ENCODE results near the gene GPR108.

Gene GPR108

DNA sequence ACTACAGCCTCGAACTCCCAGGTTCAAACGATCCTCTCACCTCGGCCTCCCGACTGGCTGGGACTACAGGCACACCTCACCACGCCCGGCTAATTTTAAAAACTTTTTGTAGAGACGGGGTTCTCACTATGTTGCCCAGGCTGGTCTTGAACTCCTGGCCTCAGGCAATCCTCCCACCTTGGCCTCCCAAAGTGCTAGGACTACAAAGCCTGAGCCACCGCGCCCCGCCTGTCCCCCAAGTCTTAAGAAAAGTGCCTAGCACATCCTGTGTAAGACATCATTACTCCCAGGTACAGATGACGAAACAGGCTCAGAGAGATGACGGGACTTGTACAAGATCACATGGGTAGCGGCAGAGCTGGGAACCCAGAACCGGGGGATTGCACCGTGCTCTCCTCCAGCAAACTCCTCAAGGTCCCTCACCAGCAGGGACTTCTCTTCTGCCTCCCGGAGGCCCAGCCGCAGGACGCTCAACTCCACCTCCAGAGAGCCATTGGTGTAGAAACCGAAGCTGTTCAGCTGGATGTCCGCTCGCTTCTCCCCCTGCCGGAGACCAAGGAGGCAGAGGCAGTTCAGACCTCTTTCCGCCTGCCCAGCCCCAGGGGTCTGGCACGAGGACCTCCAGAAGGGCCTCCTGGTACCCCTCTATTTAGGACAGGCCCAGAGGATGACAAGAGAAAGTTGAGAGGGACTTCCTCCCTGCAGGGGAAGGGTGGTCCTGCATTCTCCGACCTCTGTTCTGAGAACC is 1.0 kb downstream of the GPR108 start:
- Histone ChIP-seq H3K27me3 (ENCODE audit: insufficient read depth, low read depth) (no peaks in the 10 kb centered on the region), H3K4me3 (IDR thresholded peaks at IDR 0.05; ENCODE audit: insufficient read depth, low read depth, low read length) (no peak overlapping the region), H3K27ac (peak overlapping the region; percentile 54), H3K9ac (peak overlapping the region; percentile 60; the same call in 1 of the 2 replicates), H3K79me2 (ENCODE audit: insufficient read depth, low read depth) (no peaks in the 10 kb centered on the region; the same call in 1 of the 2 replicates), H3K36me3 (ENCODE audit: insufficient read depth) (no peaks in the 10 kb centered on the region), H2AFZ (ENCODE audit: low read depth) (peak overlapping the region; percentile 70), H3K4me2 (peak overlapping the region; percentile 63), H4K20me1 (ENCODE audit: insufficient read depth) (no peaks in the 10 kb centered on the region), H3K4me1 (ENCODE audit: low read depth, poor library complexity, severe bottlenecking) (peaks cover 30% of the 10 kb centered on the region)
- TF ChIP-seq, protein P1, sequence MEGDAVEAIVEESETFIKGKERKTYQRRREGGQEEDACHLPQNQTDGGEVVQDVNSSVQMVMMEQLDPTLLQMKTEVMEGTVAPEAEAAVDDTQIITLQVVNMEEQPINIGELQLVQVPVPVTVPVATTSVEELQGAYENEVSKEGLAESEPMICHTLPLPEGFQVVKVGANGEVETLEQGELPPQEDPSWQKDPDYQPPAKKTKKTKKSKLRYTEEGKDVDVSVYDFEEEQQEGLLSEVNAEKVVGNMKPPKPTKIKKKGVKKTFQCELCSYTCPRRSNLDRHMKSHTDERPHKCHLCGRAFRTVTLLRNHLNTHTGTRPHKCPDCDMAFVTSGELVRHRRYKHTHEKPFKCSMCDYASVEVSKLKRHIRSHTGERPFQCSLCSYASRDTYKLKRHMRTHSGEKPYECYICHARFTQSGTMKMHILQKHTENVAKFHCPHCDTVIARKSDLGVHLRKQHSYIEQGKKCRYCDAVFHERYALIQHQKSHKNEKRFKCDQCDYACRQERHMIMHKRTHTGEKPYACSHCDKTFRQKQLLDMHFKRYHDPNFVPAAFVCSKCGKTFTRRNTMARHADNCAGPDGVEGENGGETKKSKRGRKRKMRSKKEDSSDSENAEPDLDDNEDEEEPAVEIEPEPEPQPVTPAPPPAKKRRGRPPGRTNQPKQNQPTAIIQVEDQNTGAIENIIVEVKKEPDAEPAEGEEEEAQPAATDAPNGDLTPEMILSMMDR (conservative IDR thresholded peaks at IDR 0.05; ENCODE audit: low read depth, low read length) = peak; percentile 49; the same call in 1 of the 2 replicates

DNA sequence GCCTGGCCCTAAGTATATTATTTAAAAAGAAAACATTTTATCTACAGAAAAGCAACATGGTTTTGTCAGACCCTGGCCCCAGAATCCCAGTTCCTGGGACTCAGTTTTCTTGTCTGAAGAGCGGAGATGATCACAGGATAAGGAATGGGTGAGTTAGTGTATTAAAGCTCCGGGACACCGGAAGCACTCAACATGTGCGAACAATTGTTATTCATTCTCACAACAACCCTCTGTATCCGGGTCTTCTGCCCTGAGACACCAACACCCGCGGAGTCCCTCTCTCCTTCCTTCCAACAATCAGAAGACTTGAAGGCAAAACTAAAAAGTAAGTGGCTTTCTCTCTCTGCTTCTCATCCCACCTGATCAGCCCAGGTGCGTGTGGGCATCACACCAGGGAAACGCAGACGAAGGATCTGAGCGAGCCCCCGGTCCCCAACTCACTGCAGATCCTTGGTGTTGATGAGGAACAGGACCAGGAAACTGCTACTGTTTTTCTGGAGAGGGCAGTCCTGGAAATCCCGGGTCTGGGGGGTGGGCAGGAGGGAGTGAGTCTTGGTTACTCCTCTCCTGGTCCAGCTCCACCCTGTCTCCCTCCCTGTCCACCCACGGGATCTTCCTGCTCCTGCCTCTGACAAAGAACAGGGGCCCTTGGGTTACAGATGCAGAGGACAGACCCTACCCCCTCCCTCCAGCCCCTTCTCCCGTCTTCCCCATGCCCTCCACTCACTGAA is 2.0 kb downstream of the GPR108 start:
- H3K79me2 ChIP-seq (ENCODE audit: insufficient read depth, low read depth) = no peaks in the 10 kb centered on the region; the same call in 1 of the 2 replicates
- H3K4me1 ChIP-seq (ENCODE audit: low read depth, poor library complexity, severe bottlenecking) = peaks cover 26% of the 10 kb centered on the region
- H3K27ac ChIP-seq = no peak overlapping the region
- TF ChIP-seq, protein P1 (conservative IDR thresholded peaks at IDR 0.05; ENCODE audit: low read depth, low read length) = no peak
- H3K27me3 ChIP-seq (ENCODE audit: insufficient read depth, low read depth) = no peaks in the 10 kb centered on the region
- H4K20me1 ChIP-seq (ENCODE audit: insufficient read depth) = no peaks in the 10 kb centered on the region
- H3K4me2 ChIP-seq = peak overlapping the region; percentile 63; the same call in 1 of the 2 replicates
- H3K4me3 ChIP-seq (IDR thresholded peaks at IDR 0.05; ENCODE audit: insufficient read depth, low read depth, low read length) = no peak overlapping the region
- no peak overlapping the region for H2AFZ ChIP-seq (ENCODE audit: low read depth)
- no peaks in the 10 kb centered on the region for H3K36me3 ChIP-seq (ENCODE audit: insufficient read depth)
- H3K9ac ChIP-seq = no peak overlapping the region

DNA sequence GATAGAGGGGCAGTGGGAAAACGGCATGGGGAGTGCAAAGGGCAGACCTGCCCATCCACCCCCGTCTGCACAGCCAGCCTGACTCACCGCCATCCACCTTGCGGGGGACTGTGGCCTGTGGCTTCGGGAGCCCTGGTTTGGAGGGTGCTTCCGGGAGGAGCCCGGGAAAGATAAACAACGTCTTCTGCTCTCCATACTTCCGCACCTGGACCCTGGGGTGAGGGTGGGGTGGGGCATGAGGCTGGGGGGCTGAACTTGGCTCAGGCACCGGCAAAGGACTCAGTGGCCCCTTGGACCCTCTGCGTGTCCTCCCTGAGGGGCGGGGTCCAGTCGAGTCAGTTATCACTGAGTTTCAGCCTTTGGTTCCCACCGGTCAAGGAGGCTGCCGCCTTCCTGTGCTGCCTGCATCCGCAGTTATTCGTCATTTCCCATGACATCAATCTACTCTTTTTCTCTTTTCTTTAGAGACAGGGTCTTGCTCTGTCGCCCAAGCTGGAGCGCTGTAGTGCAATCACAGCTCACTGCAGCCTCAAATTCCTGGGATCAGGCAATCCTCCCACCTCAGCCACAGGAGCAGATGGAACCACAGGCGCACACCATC is 3.2 kb downstream of the GPR108 start:
- TF ChIP-seq, protein P1 (conservative IDR thresholded peaks at IDR 0.05; ENCODE audit: low read depth, low read length) = no peak
- no peak overlapping the region for H2AFZ ChIP-seq (ENCODE audit: low read depth)
- H3K9ac ChIP-seq = no peak overlapping the region
- no peaks in the 10 kb centered on the region for H3K27me3 ChIP-seq (ENCODE audit: insufficient read depth, low read depth)
- no peak overlapping the region for H3K4me2 ChIP-seq
- H3K79me2 ChIP-seq (ENCODE audit: insufficient read depth, low read depth) = no peaks in the 10 kb centered on the region; the same call in 1 of the 2 replicates
- H4K20me1 ChIP-seq (ENCODE audit: insufficient read depth) = no peaks in the 10 kb centered on the region
- H3K4me3 ChIP-seq (IDR thresholded peaks at IDR 0.05; ENCODE audit: insufficient read depth, low read depth, low read length) = no peak overlapping the region
- peaks cover 25% of the 10 kb centered on the region for H3K4me1 ChIP-seq (ENCODE audit: low read depth, poor library complexity, severe bottlenecking)
- H3K27ac ChIP-seq = no peak overlapping the region
- H3K36me3 ChIP-seq (ENCODE audit: insufficient read depth) = no peaks in the 10 kb centered on the region

DNA sequence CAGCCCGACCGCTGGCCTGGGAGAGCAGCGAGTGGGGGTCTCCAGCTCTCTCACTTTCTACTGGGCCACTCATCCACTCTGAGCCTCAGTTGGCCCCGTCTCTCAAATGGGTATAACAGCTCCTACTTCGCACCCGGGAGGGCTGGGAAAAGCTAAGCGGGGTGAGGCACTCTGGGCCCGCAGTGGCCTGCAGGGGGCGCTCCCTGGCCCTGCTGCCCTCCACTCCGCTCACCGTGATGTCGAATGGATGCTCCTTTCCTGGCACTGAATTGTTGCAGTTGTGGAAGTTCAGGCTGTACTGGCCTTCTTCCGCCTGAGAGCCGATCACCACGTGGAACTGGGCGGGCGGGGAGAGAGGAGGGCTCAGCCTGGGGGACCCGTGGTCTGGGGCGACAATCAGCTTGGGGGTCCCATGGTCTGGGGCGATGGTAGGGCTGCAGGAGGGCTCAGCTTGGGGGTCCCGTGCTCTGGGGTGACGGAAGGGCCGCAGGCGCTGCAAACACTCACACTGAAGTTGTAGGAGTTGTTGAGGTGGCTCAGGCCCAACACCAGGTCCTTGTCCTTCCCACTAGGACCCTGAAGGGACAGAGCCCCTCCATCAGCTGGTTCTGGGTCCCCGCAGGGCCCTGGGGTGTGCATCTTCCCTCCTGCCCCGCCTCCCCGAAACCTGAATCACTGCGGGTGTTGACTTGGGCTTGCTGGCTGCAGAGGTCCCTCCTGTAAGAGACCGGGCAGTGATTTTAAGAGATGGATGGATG is 3.9 kb downstream of the GPR108 start:
- TF ChIP-seq, protein P1 (conservative IDR thresholded peaks at IDR 0.05; ENCODE audit: low read depth, low read length) = 0 out of 2 replicates have a peak, but pooled peaks have one; percentile 22
- H3K9ac ChIP-seq = no peak overlapping the region
- H2AFZ ChIP-seq (ENCODE audit: low read depth) = no peak overlapping the region
- no peak overlapping the region for H3K4me3 ChIP-seq (IDR thresholded peaks at IDR 0.05; ENCODE audit: insufficient read depth, low read depth, low read length)
- peaks cover 19% of the 10 kb centered on the region for H3K4me1 ChIP-seq (ENCODE audit: low read depth, poor library complexity, severe bottlenecking)
- H3K79me2 ChIP-seq (ENCODE audit: insufficient read depth, low read depth) = no peaks in the 10 kb centered on the region; the same call in 1 of the 2 replicates
- H3K27ac ChIP-seq = no peak overlapping the region
- H3K27me3 ChIP-seq (ENCODE audit: insufficient read depth, low read depth) = no peaks in the 10 kb centered on the region
- H4K20me1 ChIP-seq (ENCODE audit: insufficient read depth) = no peaks in the 10 kb centered on the region
- no peaks in the 10 kb centered on the region for H3K36me3 ChIP-seq (ENCODE audit: insufficient read depth)
- no peak overlapping the region for H3K4me2 ChIP-seq

Data from KMS-11 (cell line).